D721Med (cell line): ENCODE results near the gene RHO.

ENCODE experiments used
- DNase-seq: peaks from one replicate; pipeline ENCODE4 v3.0.0; 2011; ENCODE audit warnings: low spot score; ENCODE audit not compliant: insufficient read length
- FAIRE-seq: peaks from 2 replicates; lab custom pipeline; 2011; peaks lifted over from hg19 to GRCh38; lab: Jason Lieb, UNC
- TF ChIP-seq, protein P1 (sequence below): IDR thresholded peaks from 2 replicates; pipeline ENCODE4 v1.5.1; 2012; ENCODE audit warnings: mild to moderate bottlenecking, control low read depth; ENCODE audit not compliant: insufficient read depth; ENCODE audit errors: missing control alignments

RHO gene

DNA sequence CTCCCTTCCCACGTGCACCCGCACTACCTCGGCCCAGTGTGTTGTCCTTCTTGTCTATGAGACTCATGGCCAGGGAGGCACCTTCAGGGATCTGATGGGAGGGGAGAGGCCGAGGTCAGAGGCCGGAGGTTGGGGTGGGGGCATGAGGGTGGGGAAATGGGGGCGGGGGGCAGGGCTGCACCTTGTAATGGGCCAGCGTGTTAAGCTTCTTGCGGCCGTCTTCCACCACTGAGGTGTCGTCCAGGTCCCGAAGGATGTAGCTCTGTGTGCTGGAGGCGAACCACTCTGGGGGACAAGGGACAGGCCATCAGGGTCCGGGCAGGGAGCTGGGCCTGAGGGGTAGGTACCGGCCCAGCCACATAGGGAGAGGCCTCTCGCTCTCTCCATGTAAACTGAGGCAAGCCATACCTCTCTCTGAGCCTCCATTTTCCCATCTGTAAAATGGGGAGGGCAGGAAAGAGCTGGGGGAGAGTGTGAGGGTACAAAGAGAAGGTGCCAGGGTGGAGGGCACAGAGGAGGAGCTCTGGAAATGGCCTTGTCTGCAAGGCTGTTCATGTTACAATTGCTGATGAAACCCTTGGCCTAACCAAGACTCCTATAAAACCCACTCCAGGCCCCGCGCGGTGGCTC, 33.3 kb downstream of the RHO start:
- FAIRE-seq (no peak), DNase-seq (no peak)
- TF ChIP-seq, protein P1, sequence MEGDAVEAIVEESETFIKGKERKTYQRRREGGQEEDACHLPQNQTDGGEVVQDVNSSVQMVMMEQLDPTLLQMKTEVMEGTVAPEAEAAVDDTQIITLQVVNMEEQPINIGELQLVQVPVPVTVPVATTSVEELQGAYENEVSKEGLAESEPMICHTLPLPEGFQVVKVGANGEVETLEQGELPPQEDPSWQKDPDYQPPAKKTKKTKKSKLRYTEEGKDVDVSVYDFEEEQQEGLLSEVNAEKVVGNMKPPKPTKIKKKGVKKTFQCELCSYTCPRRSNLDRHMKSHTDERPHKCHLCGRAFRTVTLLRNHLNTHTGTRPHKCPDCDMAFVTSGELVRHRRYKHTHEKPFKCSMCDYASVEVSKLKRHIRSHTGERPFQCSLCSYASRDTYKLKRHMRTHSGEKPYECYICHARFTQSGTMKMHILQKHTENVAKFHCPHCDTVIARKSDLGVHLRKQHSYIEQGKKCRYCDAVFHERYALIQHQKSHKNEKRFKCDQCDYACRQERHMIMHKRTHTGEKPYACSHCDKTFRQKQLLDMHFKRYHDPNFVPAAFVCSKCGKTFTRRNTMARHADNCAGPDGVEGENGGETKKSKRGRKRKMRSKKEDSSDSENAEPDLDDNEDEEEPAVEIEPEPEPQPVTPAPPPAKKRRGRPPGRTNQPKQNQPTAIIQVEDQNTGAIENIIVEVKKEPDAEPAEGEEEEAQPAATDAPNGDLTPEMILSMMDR = no peak

- FAIRE-seq (no peak), DNase-seq (no peak)
- TF ChIP-seq, protein P1 = no peak
Observed at GRCh38 chr3:129562803-129563202, 34.4 kb downstream of the RHO start.

DNA sequence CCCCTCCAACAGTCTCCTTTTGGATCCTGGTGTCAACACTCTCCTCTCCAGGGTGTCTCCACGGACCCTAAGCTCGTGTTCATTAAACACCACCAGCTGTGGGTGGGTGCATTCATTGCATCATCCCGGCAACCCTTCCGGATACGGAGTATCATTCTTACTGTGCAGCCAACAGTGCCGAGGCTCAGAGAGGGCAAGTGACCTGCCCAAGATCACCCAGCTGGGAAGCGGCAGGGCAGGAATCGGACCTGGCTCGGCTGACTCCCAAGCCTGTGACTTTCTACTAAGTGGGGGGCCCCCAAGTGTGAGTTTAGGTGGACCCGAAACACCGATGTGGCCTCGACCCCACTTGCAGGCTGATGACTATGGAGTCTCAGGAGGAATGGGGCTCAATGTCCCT, 34.9 kb downstream of the RHO start:
- DNase-seq = no peak
- TF ChIP-seq, protein P1 = no peak
- no peak for FAIRE-seq

DNA sequence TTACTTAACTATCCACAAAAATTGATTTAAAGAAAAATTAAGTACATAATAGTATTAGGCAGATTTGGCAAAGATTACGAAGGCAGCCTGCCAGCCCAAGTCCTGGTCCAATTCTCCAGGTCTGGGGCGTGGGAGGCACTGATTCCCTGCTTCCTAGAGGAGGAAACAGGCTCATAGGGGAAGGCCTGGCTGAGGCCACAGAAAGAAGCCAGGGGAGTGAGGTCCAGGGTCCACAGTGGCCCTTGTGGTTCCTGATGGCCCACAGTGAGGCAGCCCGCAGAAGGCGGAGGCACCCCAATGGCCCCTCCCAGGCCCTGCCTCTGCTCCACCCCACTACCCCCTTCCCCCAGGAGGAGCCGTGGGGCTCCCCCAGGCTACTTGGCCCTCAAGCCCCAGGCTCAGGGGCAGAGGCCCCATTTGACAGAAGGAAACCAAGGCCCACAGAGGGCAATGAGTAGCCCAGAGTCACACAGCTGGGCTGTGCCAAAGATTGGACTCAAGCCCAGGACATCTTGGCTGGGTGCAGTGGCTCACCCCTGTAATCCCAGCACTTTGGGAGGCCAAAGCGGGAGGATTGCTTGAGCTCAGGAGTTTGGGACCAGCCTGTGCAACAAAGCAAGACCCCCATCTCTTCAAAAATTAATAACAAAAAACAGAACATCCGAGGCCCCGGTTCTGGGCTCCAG, 35.6 kb downstream of the RHO start:
- TF ChIP-seq, protein P1 = no peak
- no peak for FAIRE-seq
- DNase-seq = no peak

DNA sequence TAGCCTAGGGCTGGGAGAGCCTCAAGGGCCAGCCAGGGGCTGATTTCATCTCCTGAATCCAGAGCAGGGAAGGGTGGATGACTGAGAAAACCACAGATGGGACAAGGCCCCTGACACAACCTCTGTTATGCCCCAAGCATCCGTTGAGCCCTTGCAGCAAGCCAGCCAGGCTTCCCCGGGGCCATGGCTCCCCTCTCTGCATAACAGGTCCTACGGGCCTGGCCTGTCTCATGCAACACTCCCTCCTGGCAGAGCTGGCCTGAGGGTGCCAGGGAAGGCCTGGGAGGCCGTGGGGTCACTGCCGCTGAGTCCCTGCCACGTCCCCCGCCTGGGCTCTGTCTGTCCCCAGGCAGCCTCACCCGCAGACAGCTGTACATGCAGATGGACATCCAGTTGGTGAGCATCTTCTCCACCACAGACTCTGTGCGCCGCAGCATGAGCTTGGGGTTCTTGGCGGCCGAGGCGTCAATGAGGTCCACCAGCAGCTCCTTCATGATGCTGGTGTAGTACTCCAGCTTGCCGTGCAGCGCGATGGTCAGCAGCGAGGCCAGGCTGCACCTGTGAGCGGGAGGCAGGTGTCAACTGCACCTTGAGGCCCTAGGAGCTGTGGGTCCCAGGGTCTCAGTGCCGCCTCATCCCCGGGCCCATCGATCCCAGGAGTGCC, 36.7 kb downstream of the RHO start:
- FAIRE-seq (no peak), DNase-seq (no peak)
- TF ChIP-seq, protein P1 = no peak

DNA sequence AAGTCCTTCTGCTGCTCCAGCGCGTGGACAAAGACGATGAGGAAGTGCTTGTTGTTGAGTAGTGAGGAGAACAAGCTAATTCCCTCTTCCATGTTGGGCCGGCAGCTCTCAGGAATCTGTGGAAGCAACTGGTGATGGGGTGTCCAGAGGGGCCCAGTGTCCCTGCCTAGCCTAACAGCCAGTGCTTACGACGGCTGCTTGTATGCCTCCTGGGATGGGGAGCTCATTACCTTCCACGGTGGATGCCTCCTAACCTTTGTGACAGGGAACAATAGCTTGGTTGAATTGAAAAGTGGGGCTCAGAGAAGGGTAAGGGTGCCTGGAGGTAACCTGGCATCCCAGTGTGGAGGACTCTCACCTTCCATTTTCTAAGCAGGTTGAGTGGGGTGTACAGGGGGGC, 37.5 kb downstream of the RHO start:
- TF ChIP-seq, protein P1 = no peak
- FAIRE-seq (no peak), DNase-seq (no peak)
